Measurements from ENCODE around the gene CAPZA2. TPM values are rescaled to one million over a fixed set of nuclear protein-coding genes. Genes with fewer than 3 reads are reported as not detected.
"Not testable (repeated sequence)": the region's sequence is repeated elsewhere in the genome, so short reads cannot be mapped to it uniquely, and the experiment has no call there.

CAPZA2 gene
- 144 and 213 TPM in 2 replicates for polyA plus RNA-seq (2011; rRNA removed)
- 29.9 and 30.0 TPM in 2 replicates for polyA plus RNA-seq (2012; cell fraction: cytosol; rRNA removed)
- polyA plus RNA-seq (2012; cell fraction: nucleus; rRNA removed): 7.2 and 11.9 TPM in 2 replicates
- polyA plus RNA-seq (2017; fragmentation: RNase III; extraction: RNeasy Plus Mini Kit Qiagen cat#74134 plus additional on column Dnase treatment): 144 to 151 TPM (median 151 TPM) in 3 replicates
- polyA minus RNA-seq (2011; rRNA and poly(A)+ RNA removed): 34.0 and 38.8 TPM in 2 replicates

DNA sequence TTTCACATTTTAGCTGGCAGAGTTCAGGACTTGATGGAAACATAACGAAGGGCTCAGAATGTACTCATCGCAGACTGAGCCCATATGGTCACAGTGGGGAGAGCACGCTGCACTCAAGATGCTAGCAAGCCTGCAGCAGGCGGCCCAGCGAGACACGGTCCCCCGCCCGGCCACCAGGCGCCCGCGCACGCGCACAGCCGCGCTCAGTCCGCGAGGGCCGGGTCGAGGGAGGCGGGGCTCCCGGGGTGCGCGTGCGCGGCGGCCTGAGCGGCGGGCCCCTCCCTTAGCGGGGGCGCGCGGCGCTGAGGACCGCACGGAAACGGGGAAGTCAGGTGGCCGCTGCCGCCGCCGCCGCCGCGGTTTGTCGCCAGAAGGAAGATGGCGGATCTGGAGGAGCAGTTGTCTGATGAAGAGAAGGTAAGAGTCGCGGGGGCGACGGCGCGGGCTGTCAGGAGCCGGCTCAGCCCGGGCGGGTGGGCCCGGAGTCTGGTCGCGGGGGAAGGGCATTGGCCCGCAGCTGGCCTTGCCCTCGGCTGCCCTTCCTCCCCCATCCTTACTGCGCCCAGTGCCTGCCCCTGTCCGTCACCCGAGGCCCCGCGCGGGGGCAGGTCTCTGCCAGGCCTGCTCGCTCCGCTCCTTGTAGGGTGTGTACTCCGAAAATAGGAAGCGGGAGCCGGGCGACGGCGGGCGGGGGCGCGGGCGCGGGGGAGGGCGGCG is at the start of gene CAPZA2:
Gene CAPZA2, plus strand, starts transcription at position 354 of the 717 bp plus-strand sequence. Its CDS starts 25 bp downstream, at position 379.
- Histone ChIP-seq H3K4me1 (peaks cover 14% of the 10 kb centered on the region), H3K4me3 (peak within 1 kb of the TSS; percentile 89), H3K4me2 (peak within 1 kb of the TSS; percentile 90), H3K9me3 (no peaks in the 10 kb centered on the region), H3K27ac (peak within 1 kb of the TSS; percentile 90 to 93)
- ChIA-PET CTCF (interaction anchor here (1.1 to 1.3 kb wide), 2 partner anchors 70 to 191 kb away, joined by 3 read pairs; partner anchors contain the start of gene MET), POLR2A (no interaction called here)
- TF ChIP-seq ZFP36 (IDR thresholded peaks at IDR 0.05; ENCODE audit: borderline replicate concordance, partially characterized antibody) (no peak), JUN (IDR thresholded peaks at IDR 0.05) (peak; percentile 23 to 92; a peak in 3 of 5 replicates), POLR2A (IDR thresholded peaks at IDR 0.05; ENCODE audit: low read length) (peak; percentile 80), KDM5A (IDR thresholded peaks at IDR 0.05) (peak; percentile 65), MYC (IDR thresholded peaks at IDR 0.05; ENCODE audit: borderline replicate concordance, low read length) (peak; percentile 79; the same call in 1 of the 2 replicates), PHF8 (IDR thresholded peaks at IDR 0.05; ENCODE audit: borderline replicate concordance, low read depth) (peak; percentile 78; the same call in 1 of the 2 replicates), RCOR1 (IDR thresholded peaks at IDR 0.05; ENCODE audit: low read depth, low read length) (no peak), EHMT2 (IDR thresholded peaks at IDR 0.05; ENCODE audit: low read depth) (no peak)
- TF ChIP-seq, protein P1, sequence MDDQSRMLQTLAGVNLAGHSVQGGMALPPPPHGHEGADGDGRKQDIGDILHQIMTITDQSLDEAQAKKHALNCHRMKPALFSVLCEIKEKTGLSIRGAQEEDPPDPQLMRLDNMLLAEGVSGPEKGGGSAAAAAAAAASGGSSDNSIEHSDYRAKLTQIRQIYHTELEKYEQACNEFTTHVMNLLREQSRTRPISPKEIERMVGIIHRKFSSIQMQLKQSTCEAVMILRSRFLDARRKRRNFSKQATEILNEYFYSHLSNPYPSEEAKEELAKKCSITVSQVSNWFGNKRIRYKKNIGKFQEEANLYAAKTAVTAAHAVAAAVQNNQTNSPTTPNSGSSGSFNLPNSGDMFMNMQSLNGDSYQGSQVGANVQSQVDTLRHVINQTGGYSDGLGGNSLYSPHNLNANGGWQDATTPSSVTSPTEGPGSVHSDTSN (IDR thresholded peaks at IDR 0.05): peak; percentile 36; the same call in 1 of the 2 replicates
- TF ChIP-seq, protein P2, sequence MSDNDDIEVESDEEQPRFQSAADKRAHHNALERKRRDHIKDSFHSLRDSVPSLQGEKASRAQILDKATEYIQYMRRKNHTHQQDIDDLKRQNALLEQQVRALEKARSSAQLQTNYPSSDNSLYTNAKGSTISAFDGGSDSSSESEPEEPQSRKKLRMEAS (IDR thresholded peaks at IDR 0.05): peak; percentile 89
- TF ChIP-seq, protein P3, sequence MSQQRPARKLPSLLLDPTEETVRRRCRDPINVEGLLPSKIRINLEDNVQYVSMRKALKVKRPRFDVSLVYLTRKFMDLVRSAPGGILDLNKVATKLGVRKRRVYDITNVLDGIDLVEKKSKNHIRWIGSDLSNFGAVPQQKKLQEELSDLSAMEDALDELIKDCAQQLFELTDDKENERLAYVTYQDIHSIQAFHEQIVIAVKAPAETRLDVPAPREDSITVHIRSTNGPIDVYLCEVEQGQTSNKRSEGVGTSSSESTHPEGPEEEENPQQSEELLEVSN (IDR thresholded peaks at IDR 0.05; ENCODE audit: borderline replicate concordance, low read depth): peak; percentile 65
- TF ChIP-seq, protein P4, sequence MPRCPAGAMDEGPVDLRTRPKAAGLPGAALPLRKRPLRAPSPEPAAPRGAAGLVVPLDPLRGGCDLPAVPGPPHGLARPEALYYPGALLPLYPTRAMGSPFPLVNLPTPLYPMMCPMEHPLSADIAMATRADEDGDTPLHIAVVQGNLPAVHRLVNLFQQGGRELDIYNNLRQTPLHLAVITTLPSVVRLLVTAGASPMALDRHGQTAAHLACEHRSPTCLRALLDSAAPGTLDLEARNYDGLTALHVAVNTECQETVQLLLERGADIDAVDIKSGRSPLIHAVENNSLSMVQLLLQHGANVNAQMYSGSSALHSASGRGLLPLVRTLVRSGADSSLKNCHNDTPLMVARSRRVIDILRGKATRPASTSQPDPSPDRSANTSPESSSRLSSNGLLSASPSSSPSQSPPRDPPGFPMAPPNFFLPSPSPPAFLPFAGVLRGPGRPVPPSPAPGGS (IDR thresholded peaks at IDR 0.05): peak; percentile 87
- DNase-seq (ENCODE audit: low read depth in 1 of 2, low spot score in 1 of 2) (peak; percentile 93 to 95), FAIRE-seq (no peak), ATAC-seq (peak; percentile 93 to 95)
- WGBS (ENCODE audit: missing lambda C conversion rate): under 1% methylated on average over 33 of the region's 80 CpGs

DNA sequence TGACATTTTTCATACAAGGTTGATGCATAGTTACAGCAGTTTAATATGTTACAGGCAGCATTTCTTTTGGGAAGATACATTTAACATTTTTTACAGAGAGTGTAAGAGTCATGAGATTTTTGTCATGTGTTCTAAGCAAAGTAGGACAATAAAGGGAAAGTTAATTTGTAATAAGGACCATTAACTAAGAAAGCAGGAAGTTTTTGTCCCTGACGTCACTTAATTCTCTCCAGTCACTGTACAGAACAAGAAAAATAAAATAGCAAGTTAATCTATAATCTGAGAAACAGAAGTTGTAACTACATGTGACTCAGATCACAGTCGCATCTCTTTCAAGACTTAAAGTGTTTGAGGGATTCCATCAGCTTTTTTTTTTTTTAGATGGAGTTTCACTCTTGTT is 49.5 kb upstream of the CAPZA2 start:
- peak overlapping the region; percentile 56 to 76 for H3K27ac ChIP-seq
- DNase-seq (ENCODE audit: low read depth in 1 of 2, low spot score in 1 of 2): peak in 1 of 2 experiments; percentile 40

DNA sequence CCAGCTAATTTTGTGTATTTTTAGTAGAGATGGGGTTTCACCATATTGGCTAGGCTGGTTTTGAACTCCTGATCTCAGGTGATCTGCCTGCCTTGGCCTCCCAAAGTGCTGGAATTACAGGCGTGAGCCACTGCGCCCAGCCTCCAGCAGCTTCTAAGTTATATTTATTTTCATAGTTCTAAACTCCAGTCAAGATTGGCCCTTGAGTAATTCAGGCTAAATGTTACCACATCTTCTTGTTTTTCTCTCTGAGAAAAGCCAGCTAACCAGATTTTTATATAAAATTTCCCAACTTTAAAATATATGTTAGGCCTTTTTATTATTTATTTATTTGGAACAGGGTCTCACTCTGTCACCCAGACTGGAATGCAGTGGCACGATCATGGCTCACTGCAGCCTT is 49.0 kb upstream of the CAPZA2 start:
- H3K9me3 ChIP-seq; ATAC-seq; POLR2A ChIA-PET; DNase-seq (ENCODE audit: low read depth in 1 of 2, low spot score in 1 of 2); FAIRE-seq; H3K4me3 ChIP-seq: not testable (repeated sequence)
- CTCF ChIA-PET: interaction anchor here (1.2 to 2.1 kb wide), 6 partner anchors 141 to 287 kb away, joined by 3 to 10 read pairs (median 6); partner anchors contain the start of gene MET
- peak overlapping the region; percentile 56 to 76; a peak in 5 of 6 replicates for H3K27ac ChIP-seq
- 89% methylated on average over 3 of the region's 3 CpGs for WGBS (ENCODE audit: missing lambda C conversion rate)
- H3K4me2 ChIP-seq: peak overlapping the region; percentile 41
- H3K4me1 ChIP-seq: peaks cover 53% of the 10 kb centered on the region

More for the DNA sequence above, 49.5 kb upstream of the CAPZA2 start:
- peak overlapping the region; percentile 41 for H3K4me2 ChIP-seq
- ChIA-PET POLR2A (no interaction called here), CTCF (interaction anchor here (1.2 to 2.1 kb wide), 5 partner anchors 141 to 286 kb away, joined by 3 to 10 read pairs (median 6); partner anchors contain the start of gene MET)
- TF ChIP-seq POLR2A (IDR thresholded peaks at IDR 0.05; ENCODE audit: low read length) (no peak), BHLHE40 (IDR thresholded peaks at IDR 0.05; ENCODE audit: low read depth, low read length) (no peak), MAZ (IDR thresholded peaks at IDR 0.05; ENCODE audit: borderline replicate concordance, low read depth, low read length) (no peak), JUN (IDR thresholded peaks at IDR 0.05) (no peak), KDM5A (IDR thresholded peaks at IDR 0.05) (no peak), PHF8 (IDR thresholded peaks at IDR 0.05; ENCODE audit: borderline replicate concordance, low read depth) (no peak), HOXA7 (CRISPR knock-in tag; IDR thresholded peaks at IDR 0.05) (no peak), FOSL2 (IDR thresholded peaks at IDR 0.05) (no peak), FOSL2 (CRISPR knock-in tag; IDR thresholded peaks at IDR 0.05) (no peak)
- TF ChIP-seq, protein P5, sequence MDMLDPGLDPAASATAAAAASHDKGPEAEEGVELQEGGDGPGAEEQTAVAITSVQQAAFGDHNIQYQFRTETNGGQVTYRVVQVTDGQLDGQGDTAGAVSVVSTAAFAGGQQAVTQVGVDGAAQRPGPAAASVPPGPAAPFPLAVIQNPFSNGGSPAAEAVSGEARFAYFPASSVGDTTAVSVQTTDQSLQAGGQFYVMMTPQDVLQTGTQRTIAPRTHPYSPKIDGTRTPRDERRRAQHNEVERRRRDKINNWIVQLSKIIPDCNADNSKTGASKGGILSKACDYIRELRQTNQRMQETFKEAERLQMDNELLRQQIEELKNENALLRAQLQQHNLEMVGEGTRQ (IDR thresholded peaks at IDR 0.05): no peak
- no peak overlapping the region for H3K4me3 ChIP-seq
- H3K4me1 ChIP-seq: peaks cover 57% of the 10 kb centered on the region
- H3K9me3 ChIP-seq: no peaks in the 10 kb centered on the region
- FAIRE-seq (no peak), ATAC-seq (no peak)
- 12% methylated on average over 2 of the region's 2 CpGs for WGBS (ENCODE audit: missing lambda C conversion rate)

Measured in A549 (cell line).